Ectodermal cell (in vitro differentiated cells): ENCODE results near the gene PRIM2.
"Not testable (repeated sequence)": the region's sequence is repeated elsewhere in the genome, so short reads cannot be mapped to it uniquely, and the experiment has no call there.

Source experiments
- H3K27ac ChIP-seq: 2 replicates; pipeline ENCODE4 v1.7.0; 2013; ENCODE audit warnings: mild to moderate bottlenecking, low read depth, low read length; ENCODE audit not compliant: insufficient read depth, poor library complexity, severe bottlenecking
- H3K27me3 ChIP-seq: 2 replicates; pipeline ENCODE4 v1.7.0; 2013; ENCODE audit warnings: mild to moderate bottlenecking, low read length; ENCODE audit not compliant: insufficient read depth, control insufficient read depth, poor library complexity, severe bottlenecking
- H3K36me3 ChIP-seq: one replicate; pipeline ENCODE4 v1.7.0; 2013; ENCODE audit warnings: low read length; ENCODE audit not compliant: control insufficient read depth, insufficient read depth
- H3K4me1 ChIP-seq: one replicate; pipeline ENCODE4 v1.7.0; 2013; ENCODE audit warnings: low read length; ENCODE audit not compliant: control insufficient read depth, insufficient read depth
- H3K4me3 ChIP-seq: 2 replicates; pipeline ENCODE4 v1.7.0; 2013; ENCODE audit warnings: low read depth, low read length, control low read depth; ENCODE audit not compliant: insufficient read depth
- H3K9me3 ChIP-seq: 2 replicates; pipeline ENCODE4 v1.7.0; 2013; ENCODE audit warnings: mild to moderate bottlenecking, low read length, moderate library complexity; ENCODE audit not compliant: control insufficient read depth
- WGBS, 2 experiments: methylation state at CpG; one replicate each; pipeline ENCODE4 v1.1.7; 2013; ENCODE audit warnings: missing lambda C conversion rate in 2 of 2; 5-methylcytosine and 5-hydroxymethylcytosine counted together

Gene PRIM2

DNA sequence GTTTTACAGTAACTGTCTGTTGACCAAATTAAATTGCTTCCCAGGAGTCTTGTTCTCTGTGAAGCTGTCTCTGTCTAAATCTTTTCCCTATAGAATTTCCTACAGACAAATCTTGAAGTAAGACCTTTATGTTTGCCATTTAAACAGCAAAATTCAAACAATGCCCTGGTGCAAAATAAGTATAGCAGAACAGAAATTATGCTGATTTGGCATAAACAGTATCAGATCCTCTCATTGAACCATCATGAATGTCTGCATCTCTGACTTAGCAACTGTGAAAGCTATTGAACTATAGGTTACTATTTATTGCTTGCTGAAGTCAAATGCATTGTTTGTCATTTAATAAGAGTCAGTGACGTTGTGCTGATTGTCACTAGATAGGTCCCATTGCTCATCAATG is 123.3 kb downstream of the PRIM2 start:
- not testable (repeated sequence) for H3K4me3 ChIP-seq, H3K9me3 ChIP-seq, H3K36me3 ChIP-seq, H3K27ac ChIP-seq, H3K4me1 ChIP-seq, H3K27me3 ChIP-seq
- 69 to 85% methylated on average over 1 of the region's 1 CpG for WGBS, 2 experiments

DNA sequence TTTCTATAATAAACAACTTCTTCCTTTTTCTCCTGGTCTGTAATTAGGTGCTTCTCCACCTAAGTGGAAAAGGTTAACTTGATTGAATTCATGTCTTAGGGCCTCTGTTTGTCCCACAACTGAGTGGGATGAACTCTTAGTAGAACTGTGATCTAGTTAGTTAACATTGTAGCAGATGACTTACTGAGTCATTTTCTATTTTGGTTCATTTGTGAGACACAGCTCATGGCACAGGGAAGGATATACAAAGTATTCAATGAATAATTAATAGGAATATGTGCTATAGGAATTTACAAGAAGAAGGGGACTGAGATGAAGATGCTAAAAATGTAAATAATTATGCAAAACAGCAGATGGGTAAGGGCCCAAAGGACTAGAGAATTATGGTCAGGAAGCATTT is 124.7 kb downstream of the PRIM2 start:
- not testable (repeated sequence) for H3K36me3 ChIP-seq, H3K27ac ChIP-seq, H3K4me3 ChIP-seq, H3K27me3 ChIP-seq, H3K4me1 ChIP-seq, H3K9me3 ChIP-seq

DNA sequence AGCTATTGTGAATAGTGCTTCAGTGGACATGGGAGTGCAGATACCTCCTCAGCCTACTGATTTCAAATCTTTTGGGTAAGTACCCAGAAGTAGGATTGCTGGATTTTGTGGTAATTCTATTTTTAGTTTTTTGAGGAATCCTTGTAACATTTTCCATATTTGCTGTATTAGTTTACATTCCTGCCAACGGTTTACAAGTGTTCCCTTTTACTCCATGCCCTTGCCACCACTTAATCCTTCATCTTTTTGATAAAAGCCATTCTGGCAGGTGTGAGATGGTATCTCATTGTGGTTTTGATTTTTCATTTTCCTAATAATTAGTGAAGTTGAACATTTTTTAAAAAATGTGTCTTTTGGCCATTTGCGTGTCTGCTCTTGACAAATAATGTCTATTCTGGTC is 125.8 kb downstream of the PRIM2 start:
- H3K36me3 ChIP-seq, H3K4me1 ChIP-seq, H3K9me3 ChIP-seq, H3K27ac ChIP-seq, H3K27me3 ChIP-seq, H3K4me3 ChIP-seq: not testable (repeated sequence)
- WGBS, 2 experiments, result 89 to 100% methylated on average over 1 to 2 of the region's 2 CpGs

DNA sequence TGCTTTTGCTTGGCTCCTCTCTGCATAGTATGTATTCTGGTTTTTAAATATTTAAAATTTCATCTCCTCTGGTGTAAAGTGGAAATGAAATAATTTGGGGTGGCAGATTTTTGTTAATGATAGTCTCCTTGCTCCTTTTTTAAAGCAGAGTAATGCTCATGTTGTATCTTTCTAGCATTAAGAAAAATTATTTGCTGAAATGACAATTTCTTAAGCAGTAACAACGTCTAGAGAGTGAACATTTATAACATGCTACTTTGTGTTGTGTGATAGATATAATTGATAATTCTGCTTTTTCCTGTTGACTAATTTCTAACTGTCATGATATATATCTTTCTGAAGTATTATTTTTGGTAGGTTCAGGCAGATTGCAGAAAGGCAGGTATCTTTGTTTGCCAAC is 127.4 kb downstream of the PRIM2 start:
- H3K4me1 ChIP-seq, H3K27ac ChIP-seq, H3K36me3 ChIP-seq, H3K9me3 ChIP-seq, H3K27me3 ChIP-seq, H3K4me3 ChIP-seq: not testable (repeated sequence)
- 93% methylated on average over 1 of the region's 1 CpG; no CpG with 5 or more reads in 1 of the 2 experiments for WGBS, 2 experiments

DNA sequence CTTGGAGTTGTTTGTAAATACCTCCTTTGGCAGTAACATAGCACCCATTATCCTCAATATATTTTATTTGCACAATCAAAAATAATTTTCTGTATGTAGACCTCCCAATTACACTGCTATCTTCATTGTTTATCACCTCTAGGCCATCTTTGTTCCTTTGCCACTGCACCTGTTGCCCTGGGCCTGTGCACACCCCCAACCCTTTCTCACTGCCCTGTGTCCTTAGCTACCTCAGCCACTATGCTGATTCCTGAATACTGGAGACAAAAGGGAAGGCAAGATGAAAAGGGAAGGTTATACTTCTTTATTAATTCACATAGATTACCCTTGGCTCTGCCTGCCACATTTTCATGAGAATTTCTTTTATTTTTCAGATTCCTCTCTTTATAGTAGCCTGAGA is 127.9 kb downstream of the PRIM2 start:
- H3K9me3 ChIP-seq, H3K4me1 ChIP-seq, H3K36me3 ChIP-seq, H3K27ac ChIP-seq, H3K4me3 ChIP-seq, H3K27me3 ChIP-seq: not testable (repeated sequence)

DNA sequence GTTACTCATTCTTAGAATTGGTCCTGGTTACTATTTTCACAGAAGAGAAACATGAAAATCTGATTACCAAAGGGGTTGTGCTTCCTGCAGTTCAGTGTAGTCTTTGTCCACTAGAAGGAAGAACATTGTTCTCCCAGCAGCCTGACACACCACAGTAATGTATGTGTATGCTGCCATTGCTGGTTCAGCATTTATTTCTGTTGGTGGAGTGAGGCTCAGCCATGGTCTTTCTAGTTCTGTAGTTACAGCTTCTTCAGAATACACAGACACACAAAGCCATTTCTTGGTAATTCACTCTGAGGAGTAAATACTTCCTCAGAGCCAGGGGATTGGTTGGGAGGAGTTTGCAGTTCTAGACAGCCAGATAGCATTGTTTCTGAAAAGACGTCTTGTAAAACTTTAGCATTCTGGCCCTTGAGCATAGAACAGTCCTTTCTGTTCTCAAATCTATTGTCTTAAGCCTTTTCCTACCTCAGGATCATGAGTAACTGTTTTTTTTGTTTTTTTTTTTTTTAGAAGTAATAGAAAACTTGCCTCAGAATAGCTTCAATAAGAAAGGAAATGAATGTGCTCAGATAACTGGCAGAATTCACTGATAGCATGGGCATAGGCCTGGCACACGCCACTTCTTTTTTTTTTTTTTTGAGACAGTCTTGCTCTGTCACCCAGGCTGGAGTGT is 128.5 kb downstream of the PRIM2 start:
- 89 to 90% methylated on average over 2 of the region's 2 CpGs for WGBS, 2 experiments
- H3K4me3 ChIP-seq, H3K9me3 ChIP-seq, H3K36me3 ChIP-seq, H3K4me1 ChIP-seq, H3K27ac ChIP-seq, H3K27me3 ChIP-seq: not testable (repeated sequence)

DNA sequence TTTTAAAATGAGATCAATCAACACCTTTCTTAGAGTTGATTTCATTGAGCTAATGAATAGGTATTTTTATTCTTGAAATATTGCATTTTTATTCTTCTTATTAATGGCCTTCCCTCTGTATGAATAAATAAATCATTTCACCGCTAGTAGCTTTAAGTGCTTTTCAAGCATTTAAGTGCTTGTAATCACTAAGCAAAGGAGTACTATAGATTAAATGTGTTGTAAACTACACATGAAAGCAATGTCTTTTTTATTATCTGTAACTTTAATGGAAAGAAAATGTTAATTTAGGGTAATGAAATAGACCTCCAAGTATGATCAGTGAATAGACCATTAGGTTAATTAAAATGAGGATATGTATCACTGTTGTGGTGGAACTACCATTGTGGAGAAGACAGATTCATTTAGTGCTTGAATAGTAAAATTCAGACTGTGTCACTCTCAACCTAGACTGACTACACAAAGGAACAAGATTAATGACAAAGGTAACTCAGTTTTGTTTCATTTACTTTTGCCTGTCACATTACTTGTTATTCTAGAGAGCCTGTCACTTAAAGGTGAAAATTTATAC is 132.2 kb downstream of the PRIM2 start:
- no CpG with 5 or more reads among the region's 1 CpG for WGBS, 2 experiments
- not testable (repeated sequence) for H3K4me3 ChIP-seq, H3K4me1 ChIP-seq, H3K27ac ChIP-seq, H3K27me3 ChIP-seq, H3K9me3 ChIP-seq, H3K36me3 ChIP-seq

DNA sequence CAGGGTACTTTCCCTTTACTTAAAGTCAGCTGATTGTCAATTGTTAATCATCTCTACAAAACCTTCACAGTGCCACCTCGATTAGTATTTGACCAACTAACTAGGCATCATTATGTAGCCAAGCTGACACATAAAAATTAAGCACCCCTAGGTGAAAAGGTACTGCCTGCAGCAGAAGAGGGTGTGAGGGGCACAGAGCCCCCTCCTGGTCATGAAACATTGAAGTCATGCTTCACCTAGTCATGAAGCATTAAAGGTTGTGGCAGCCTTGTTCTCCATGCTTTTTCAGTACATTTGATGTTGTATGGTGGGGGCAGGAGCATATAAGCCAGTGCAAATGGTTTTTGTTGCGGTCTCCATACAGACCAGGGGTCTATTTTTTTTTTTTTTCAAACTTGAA is 142.4 kb downstream of the PRIM2 start:
- H3K4me3 ChIP-seq, H3K27ac ChIP-seq, H3K36me3 ChIP-seq, H3K27me3 ChIP-seq, H3K9me3 ChIP-seq, H3K4me1 ChIP-seq: not testable (repeated sequence)
- WGBS, 2 experiments, result 87 to 100% methylated on average over 1 to 2 of the region's 2 CpGs

DNA sequence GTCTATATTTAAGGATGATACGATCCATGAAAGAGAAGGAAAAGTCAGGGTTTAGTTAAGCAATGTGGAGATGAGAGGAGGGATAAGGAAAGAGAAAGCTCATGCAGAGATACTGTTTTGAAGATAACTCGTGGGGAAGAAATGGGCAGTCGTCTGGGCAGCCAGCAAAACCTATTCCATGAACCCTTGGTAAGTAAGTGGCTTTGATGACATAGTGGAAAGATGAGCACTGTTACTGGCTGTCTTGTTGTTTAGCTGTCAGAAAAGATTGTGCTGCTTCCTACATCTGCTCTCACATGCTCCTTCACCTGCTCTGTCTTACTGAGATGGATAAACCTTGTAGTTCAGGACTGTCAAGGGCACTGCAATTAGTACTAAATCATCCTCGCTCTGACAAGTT is 143.6 kb downstream of the PRIM2 start:
- H3K4me3 ChIP-seq, H3K27ac ChIP-seq, H3K9me3 ChIP-seq, H3K4me1 ChIP-seq, H3K36me3 ChIP-seq, H3K27me3 ChIP-seq: not testable (repeated sequence)
- 89 to 90% methylated on average over 3 to 4 of the region's 4 CpGs for WGBS, 2 experiments

DNA sequence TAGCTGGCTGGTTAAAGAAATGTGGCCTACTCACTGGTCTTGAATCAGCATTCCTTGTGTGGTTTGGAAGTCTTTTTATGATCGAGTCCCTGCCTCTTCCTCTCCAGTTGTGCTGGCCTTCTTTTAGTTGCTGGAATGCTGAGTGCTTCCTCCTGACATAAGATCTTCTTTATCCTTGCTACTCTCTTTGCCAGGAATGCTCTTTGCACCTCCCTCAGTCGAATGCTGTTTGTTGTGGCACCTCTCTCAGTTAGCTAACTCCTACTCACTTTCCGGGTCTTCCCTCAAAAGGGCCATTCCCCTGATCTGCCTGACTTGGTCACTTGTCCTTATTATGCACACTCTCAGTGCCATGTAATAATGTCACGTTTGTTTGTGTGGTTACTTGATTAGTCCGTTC is 146.4 kb downstream of the PRIM2 start:
- not testable (repeated sequence) for H3K9me3 ChIP-seq, H3K4me3 ChIP-seq, H3K36me3 ChIP-seq, H3K27me3 ChIP-seq, H3K27ac ChIP-seq, H3K4me1 ChIP-seq
- 78 to 85% methylated on average over 5 of the region's 5 CpGs for WGBS, 2 experiments

DNA sequence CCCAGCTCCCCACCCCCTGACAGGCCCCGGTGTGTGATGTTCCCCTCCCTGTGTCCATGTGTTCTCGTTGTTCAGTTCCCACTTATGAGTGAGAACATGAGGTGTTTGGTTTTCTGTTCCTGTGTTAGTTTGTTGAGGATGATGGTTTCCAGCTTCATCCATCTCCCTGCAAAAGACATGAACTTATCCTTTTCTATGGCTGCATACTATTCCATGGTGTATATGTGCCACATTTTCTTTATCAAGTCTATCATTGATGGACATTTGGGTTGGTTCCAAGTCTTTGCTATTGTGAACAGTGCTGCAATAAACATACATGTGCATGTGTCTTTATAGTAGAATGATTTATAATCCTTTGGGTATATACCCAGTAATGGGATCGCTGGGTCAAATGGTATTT is 148.5 kb downstream of the PRIM2 start:
- 75 to 93% methylated on average over 1 to 3 of the region's 3 CpGs for WGBS, 2 experiments
- H3K9me3 ChIP-seq, H3K27me3 ChIP-seq, H3K36me3 ChIP-seq, H3K4me3 ChIP-seq, H3K4me1 ChIP-seq, H3K27ac ChIP-seq: not testable (repeated sequence)
